Ovary (tissue), 9 donors: ENCODE results near the gene MYO1B. TPM values are rescaled to one million over a fixed set of nuclear protein-coding genes. Genes with fewer than 3 reads are reported as not detected.

Source experiments
- DNase-seq, 5 donors: peaks; one replicate each; pipeline ENCODE4 v3.0.0-alpha.2; 2019 to 2020
- H3K27ac ChIP-seq, 2 donors: fragments of 200-600 bp; one replicate each; pipeline versions ENCODE4 v1.5.1 to v1.8.0; 2019 to 2022
- H3K27me3 ChIP-seq: fragments of 200-600 bp; one replicate; pipeline ENCODE4 v1.8.0; 2022
- H3K36me3 ChIP-seq: fragments of 200-600 bp; sonication (generic); one replicate; pipeline ENCODE4 v1.5.1; 2019
- H3K4me1 ChIP-seq: one replicate; pipeline ENCODE4 v1.8.1; 2013; ENCODE audit warnings: mild to moderate bottlenecking, moderate library complexity; ENCODE audit not compliant: insufficient read depth
- H3K4me3 ChIP-seq: fragments of 200-600 bp; sonication (generic); one replicate; pipeline ENCODE4 v1.5.1; 2017
- H3K9me3 ChIP-seq, 2 donors: fragments of 200-600 bp in 1 of 2; sonication (generic) in 1 of 2; one replicate each; pipeline versions ENCODE4 v1.5.1 to v1.8.1; 2013 to 2019; ENCODE audit warnings: mild to moderate bottlenecking in 1 of 2, moderate library complexity in 1 of 2
- EP300 ChIP-seq: sonication (generic); formaldehyde crosslinking; IDR thresholded peaks from one replicate; pipeline ENCODE4 v1.6.1; 2017; ENCODE audit warnings: antibody characterized with exemption
- POLR2A ChIP-seq: fragments of 450-650 bp; IDR thresholded peaks from one replicate; pipeline ENCODE4 v1.6.1; 2017; ENCODE audit warnings: antibody characterized with exemption, mild to moderate bottlenecking, moderate library complexity
- WGBS, 3 donors: extraction: QIAGEN DNeasy Blood & Tissue Kit in 1 of 3; methylation state at CpG; one replicate each; pipeline versions ENCODE4 v1.1.5 to v1.1.7; 2013 to 2017; 5-methylcytosine and 5-hydroxymethylcytosine counted together
- intact Hi-C, 4 donors: fragments of 100-400 bp; cut with DNase I; formaldehyde crosslinking; loops; one replicate each; pipeline versions ENCODE4 v1.11.0 to v1.15.1; 2022 to 2023
- polyA plus RNA-seq, 2 donors: library from polyadenylated mRNA; stranded (reverse); fragments of 200-250 nt in 1 of 2; fragments of 350-450 nt in 1 of 2; fragmentation: Illumina TruSeq in 1 of 2; extraction: RNeasy Lipid Tissue Mini Kit (QIAGEN cat#74804) in 1 of 2; gene quantifications; one replicate each; pipeline ENCODE4 v1.2.3, GENCODE V29; 2013 to 2014
- total RNA-seq, 7 donors: library from RNA; depleted of rRNA in 2 of 7; stranded (reverse); fragments of >200 nt in 2 of 7; fragmentation: NEBNext Ultra II Directional in 3 of 7; extraction: Animal tissue kit (Norgen Biotek cat#: 25700) in 3 of 7; gene quantifications; one replicate each; pipeline versions ENCODE4 v1.1.0 to v1.2.4, GENCODE V29; 2016 to 2023
- TF ChIP-seq, protein P1 (sequence below), 3 donors: fragments of 450-650 bp in 2 of 3; fragments of 200-600 bp in 1 of 3; IDR thresholded peaks; one replicate each; pipeline versions ENCODE4 v1.5.1 to v1.8.0; 2016 to 2022; ENCODE audit warnings: antibody characterized with exemption in 3 of 3, mild to moderate bottlenecking in 1 of 3
- donor health status: DM: no; HTN: no; CAD: no; lungs with moderate emphysema.
- donor health status: DM: no; HTN: no; CAD: no.
- donor health status: Bipolar disorder and iron deficiency.
- donor health status: DM: yes; HTN: yes; CAD: no.
- donor health status: DM: no; HTN: no; CAD: no.
- donor health status: DM: yes; HTN: yes; CAD: no.

Gene MYO1B
- total and polyA plus RNA-seq, 9 donors, result 15.8 to 34.7 (median 27.3) TPM

DNA sequence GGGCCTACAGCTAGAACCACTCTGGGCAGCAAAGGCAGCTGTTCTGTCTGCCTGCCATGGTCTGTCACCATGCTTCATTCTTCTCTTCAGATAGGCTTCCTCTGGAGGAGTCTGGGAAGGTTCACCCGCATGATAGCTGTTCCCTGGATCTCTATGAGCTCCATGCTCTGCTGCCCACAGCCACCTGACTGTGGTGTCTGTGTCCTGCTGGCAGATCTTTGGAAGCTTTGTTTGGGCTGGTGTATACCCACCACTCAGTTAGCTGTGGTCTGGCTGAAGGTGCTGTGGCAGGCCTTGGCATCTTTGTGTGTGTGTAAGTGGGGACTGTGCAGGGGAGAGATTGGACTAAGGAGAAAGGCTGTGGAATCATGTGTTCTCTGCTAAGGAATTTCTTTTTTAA lies 23.4 kb downstream of the MYO1B start:
- TF ChIP-seq POLR2A (no peak), EP300 (no peak)
- TF ChIP-seq, protein P1, sequence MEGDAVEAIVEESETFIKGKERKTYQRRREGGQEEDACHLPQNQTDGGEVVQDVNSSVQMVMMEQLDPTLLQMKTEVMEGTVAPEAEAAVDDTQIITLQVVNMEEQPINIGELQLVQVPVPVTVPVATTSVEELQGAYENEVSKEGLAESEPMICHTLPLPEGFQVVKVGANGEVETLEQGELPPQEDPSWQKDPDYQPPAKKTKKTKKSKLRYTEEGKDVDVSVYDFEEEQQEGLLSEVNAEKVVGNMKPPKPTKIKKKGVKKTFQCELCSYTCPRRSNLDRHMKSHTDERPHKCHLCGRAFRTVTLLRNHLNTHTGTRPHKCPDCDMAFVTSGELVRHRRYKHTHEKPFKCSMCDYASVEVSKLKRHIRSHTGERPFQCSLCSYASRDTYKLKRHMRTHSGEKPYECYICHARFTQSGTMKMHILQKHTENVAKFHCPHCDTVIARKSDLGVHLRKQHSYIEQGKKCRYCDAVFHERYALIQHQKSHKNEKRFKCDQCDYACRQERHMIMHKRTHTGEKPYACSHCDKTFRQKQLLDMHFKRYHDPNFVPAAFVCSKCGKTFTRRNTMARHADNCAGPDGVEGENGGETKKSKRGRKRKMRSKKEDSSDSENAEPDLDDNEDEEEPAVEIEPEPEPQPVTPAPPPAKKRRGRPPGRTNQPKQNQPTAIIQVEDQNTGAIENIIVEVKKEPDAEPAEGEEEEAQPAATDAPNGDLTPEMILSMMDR (IDR thresholded peaks at IDR 0.05), result no peak
- Histone ChIP-seq H3K27ac (no peak overlapping the region), H3K4me1 (peaks cover 12% of the 10 kb centered on the region), H3K27me3 (no peaks in the 10 kb centered on the region), H3K36me3 (no peaks in the 10 kb centered on the region), H3K4me3 (no peak overlapping the region), H3K9me3 (no peaks in the 10 kb centered on the region)
- intact Hi-C loops, result no loop called here
- WGBS, 3 donors, result 90 to 100% (median 96%) methylated on average over 1 of the region's 1 CpG
- DNase-seq, result no peak

DNA sequence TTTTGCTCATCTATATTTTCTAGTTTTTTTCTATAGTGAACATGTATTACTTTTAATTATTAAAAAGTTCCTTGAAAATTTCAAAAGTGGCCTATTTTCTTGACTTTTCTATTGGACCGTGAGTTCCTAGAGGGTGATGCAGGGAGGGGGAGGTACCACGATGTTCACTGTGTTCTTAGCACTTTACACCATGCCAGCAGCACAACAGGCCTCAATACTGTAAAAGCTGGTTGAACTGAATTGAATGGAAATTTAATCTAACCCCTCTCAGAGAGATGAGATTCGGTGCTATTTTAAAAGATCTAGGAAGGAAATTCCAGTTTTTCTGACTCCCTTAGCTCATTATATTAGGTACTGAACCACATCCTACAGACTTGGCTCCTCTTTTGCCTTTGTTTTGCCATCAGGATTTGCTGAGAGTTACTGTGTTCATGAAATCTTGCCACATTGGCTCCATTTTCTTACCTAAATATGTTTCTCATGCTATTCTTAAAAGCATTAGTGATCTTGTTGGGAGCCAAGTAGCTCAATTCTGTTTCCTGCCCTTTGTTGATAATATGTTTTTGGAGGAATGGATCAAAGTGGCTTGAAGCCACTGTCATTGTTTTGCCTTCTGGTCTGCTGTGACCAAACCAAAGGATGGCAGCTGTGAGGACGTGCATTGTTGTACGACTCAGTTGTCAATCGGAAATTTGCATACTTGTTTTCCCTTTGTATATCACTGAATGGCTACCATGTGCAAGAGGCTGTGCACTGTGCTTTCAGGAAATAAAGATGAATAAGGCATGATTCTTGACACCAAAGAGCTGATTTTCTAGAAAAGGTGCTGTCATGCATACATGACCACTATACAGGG lies 25.3 kb downstream of the MYO1B start:
- H3K4me3 ChIP-seq, result no peak overlapping the region
- no peaks in the 10 kb centered on the region for H3K36me3 ChIP-seq
- TF ChIP-seq POLR2A (no peak), EP300 (no peak)
- TF ChIP-seq, protein P1 (IDR thresholded peaks at IDR 0.05), result no peak
- intact Hi-C loops, result no loop called here
- H3K4me1 ChIP-seq, result peaks cover 6% of the 10 kb centered on the region
- DNase-seq, result no peak
- 61 to 76% (median 64%) methylated on average over 6 of the region's 6 CpGs for WGBS, 3 donors
- no peak overlapping the region for H3K27ac ChIP-seq
- H3K9me3 ChIP-seq, result no peaks in the 10 kb centered on the region
- H3K27me3 ChIP-seq, result no peaks in the 10 kb centered on the region

DNA sequence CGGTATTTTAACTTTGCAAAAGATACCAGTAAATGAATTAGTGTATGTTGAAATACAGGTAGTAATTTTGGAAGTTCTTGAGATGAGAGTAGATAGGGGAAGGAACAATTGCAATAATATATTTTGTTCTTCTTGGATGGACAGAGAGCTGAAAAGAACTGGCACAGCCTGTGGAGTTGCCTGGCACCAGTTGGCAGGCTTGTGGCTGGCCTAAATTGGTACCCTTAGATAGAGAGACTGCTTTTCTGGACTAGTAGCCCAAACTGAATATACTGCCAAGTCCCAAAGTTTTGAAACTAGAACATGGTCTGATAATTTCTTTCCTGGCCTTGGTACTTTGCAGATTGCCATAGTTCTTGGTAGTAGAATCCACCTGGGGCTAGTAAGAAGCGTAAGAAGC lies 26.9 kb downstream of the MYO1B start:
- DNase-seq, result no peak
- 87 to 92% (median 92%) methylated on average over 2 of the region's 2 CpGs for WGBS, 3 donors
- Histone ChIP-seq H3K27ac (no peak overlapping the region), H3K4me3 (no peak overlapping the region), H3K9me3 (no peaks in the 10 kb centered on the region), H3K27me3 (no peaks in the 10 kb centered on the region), H3K4me1 (no peaks in the 10 kb centered on the region), H3K36me3 (no peaks in the 10 kb centered on the region)
- no peak for TF ChIP-seq POLR2A
- intact Hi-C loops, result no loop called here

DNA sequence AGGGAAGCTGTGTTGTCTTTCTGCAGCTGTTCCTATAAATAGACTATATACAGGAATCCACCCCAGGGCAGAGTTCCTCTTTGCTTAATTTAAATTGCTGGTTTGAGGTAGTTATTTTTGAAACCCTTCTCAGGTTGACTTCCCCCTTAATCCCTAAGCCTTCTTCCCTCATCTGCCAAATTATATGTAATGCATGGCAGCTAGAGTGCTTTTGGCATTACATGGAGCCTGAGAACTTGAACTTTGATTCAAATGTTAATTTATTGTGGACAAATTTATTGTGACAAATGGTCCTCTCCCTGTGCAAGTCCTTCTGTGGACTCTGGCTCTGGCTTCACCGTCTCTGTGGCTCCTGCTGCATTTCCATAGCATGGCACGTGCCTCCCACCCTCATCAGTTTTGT lies 29.2 kb downstream of the MYO1B start:
- no peak for DNase-seq
- TF ChIP-seq, protein P1 (IDR thresholded peaks at IDR 0.05), result no peak
- no peak for TF ChIP-seq POLR2A
- TF ChIP-seq EP300, result no peak
- intact Hi-C loops, result no loop called here
- no peaks in the 10 kb centered on the region for H3K27me3 ChIP-seq
- no peak overlapping the region for H3K4me3 ChIP-seq
- H3K27ac ChIP-seq, result no peak overlapping the region
- no peaks in the 10 kb centered on the region for H3K9me3 ChIP-seq
- WGBS, 3 donors, result 81 to 92% (median 92%) methylated on average over 2 of the region's 2 CpGs
- H3K4me1 ChIP-seq, result no peaks in the 10 kb centered on the region
- no peaks in the 10 kb centered on the region for H3K36me3 ChIP-seq

DNA sequence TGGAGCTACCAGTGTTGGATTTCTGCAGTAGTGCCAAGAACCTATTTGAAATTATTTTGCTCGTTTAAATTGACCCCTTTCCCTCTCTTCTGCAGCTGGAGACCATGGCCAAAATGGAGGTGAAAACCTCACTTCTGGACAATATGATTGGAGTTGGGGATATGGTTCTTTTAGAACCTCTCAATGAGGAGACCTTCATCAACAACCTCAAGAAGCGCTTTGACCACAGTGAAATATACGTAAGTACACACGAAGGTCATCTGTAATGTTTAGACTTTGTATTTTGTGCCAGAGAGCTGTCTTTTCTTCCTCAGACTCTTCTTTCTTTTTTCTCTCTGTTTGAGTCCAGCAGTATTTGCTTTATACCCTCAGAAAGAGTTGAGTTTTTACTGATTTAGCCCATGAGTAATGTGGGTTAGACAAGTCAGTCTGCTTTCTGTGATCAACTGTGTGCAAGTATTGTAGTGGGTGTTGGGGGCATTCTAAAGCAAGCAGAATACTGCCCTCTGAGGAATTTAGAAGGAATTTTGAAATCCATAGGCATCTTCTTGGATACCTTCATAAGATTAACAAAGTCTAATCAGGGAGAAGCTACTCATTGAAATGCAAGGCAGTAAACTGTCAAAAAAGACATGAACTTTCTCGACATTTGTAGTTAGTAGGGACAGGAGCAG lies 31.7 kb downstream of the MYO1B start:
- no peaks in the 10 kb centered on the region for H3K36me3 ChIP-seq
- no peaks in the 10 kb centered on the region for H3K27me3 ChIP-seq
- H3K9me3 ChIP-seq, result no peaks in the 10 kb centered on the region
- WGBS, 3 donors, result 83 to 86% (median 84%) methylated on average over 5 of the region's 5 CpGs
- H3K4me3 ChIP-seq, result no peak overlapping the region
- H3K27ac ChIP-seq, result no peak overlapping the region
- H3K4me1 ChIP-seq, result peaks cover 3% of the 10 kb centered on the region
- intact Hi-C loops, result no loop called here
- TF ChIP-seq, protein P1 (IDR thresholded peaks at IDR 0.05), result no peak
- no peak for TF ChIP-seq EP300
- no peak for TF ChIP-seq POLR2A
- no peak for DNase-seq
